OCI-LY7 (cell line): ENCODE measurements around the gene TCF20. TPM values are rescaled to one million over a fixed set of nuclear protein-coding genes. Genes with fewer than 3 reads are reported as not detected.
A peak's percentile ranks its signal among the peaks of the same experiment; 100 is the strongest.

Experiments
- BruUV-seq: library from RNA; stranded (reverse); fragments of 400-500 nt; replicated peaks from 2 replicates; lab custom pipeline; 2021; lab: Mats Ljungman, UMichigan
- CTCF ChIA-PET: fragments of 300-600 bp; sonication (Branson Sonifier 250); formaldehyde crosslinking; loops from one replicate; lab custom pipeline; 2022; ENCODE audit warnings: antibody characterized with exemption; ENCODE audit not compliant: unreplicated experiment; lab: Charles Lee
- POLR2A ChIA-PET: fragments of 300-600 bp; sonication (Branson Sonifier 250); formaldehyde crosslinking; loops from one replicate; lab custom pipeline; 2022; ENCODE audit warnings: antibody characterized with exemption; lab: Charles Lee
- DNase-seq: peaks from one replicate; pipeline ENCODE4 v3.0.0-alpha.2; 2015; ENCODE audit warnings: low spot score
- H2AFZ ChIP-seq: fragments of 200-600 bp; sonication (generic), shearing (Covaris generic); 2 replicates; pipeline ENCODE4 v1.6.1; 2014; ENCODE audit warnings: mild to moderate bottlenecking, antibody characterized with exemption, low read length, moderate library complexity
- H3K27ac ChIP-seq: fragments of 200-600 bp; sonication (generic); 2 replicates; pipeline ENCODE4 v1.5.1; 2014; ENCODE audit warnings: mixed run types, low read depth, mild to moderate bottlenecking, moderate library complexity, low read length, inconsistent platforms; ENCODE audit not compliant: poor library complexity, severe bottlenecking
- H3K36me3 ChIP-seq: fragments of 200-600 bp; sonication (generic); 2 replicates; pipeline ENCODE4 v1.6.1; 2014; ENCODE audit warnings: mild to moderate bottlenecking, antibody characterized with exemption, low read length, moderate library complexity, mixed read lengths; ENCODE audit not compliant: insufficient read depth
- H3K4me1 ChIP-seq: fragments of 200-600 bp; sonication (generic); 2 replicates; pipeline ENCODE4 v1.5.1; 2014; ENCODE audit warnings: mild to moderate bottlenecking, low read length; ENCODE audit not compliant: insufficient read depth, poor library complexity, severe bottlenecking
- H3K4me2 ChIP-seq: fragments of 200-600 bp; sonication (generic); 2 replicates; pipeline ENCODE4 v1.6.1; 2014; ENCODE audit warnings: mild to moderate bottlenecking, low read length
- H3K4me3 ChIP-seq: fragments of 200-600 bp; sonication (generic); 2 replicates; pipeline ENCODE4 v1.5.1; 2014; ENCODE audit warnings: mild to moderate bottlenecking, low read depth, low read length; ENCODE audit not compliant: poor library complexity, severe bottlenecking
- H3K79me2 ChIP-seq: fragments of 200-600 bp; sonication (generic); 2 replicates; pipeline ENCODE4 v1.6.1; 2016; ENCODE audit warnings: low read depth, mild to moderate bottlenecking, low read length, moderate library complexity, mixed read lengths; ENCODE audit not compliant: insufficient read depth
- H3K9me2 ChIP-seq: fragments of 200-600 bp; sonication (generic); 2 replicates; pipeline ENCODE4 v1.6.1; 2016; ENCODE audit warnings: mild to moderate bottlenecking, low read length, mixed read lengths; ENCODE audit not compliant: insufficient read depth
- H3K9me3 ChIP-seq: fragments of 200-600 bp; sonication (generic); 2 replicates; pipeline ENCODE4 v1.6.1; 2014; ENCODE audit warnings: mild to moderate bottlenecking, mixed run types, low read length, mixed read lengths
- H4K20me1 ChIP-seq: fragments of 200-600 bp; sonication (generic); 2 replicates; pipeline ENCODE4 v1.6.1; 2014; ENCODE audit warnings: mild to moderate bottlenecking, antibody characterized with exemption, low read length, moderate library complexity, mixed read lengths; ENCODE audit not compliant: insufficient read depth
- EZH2phosphoT487 ChIP-seq: fragments of 200-600 bp; sonication (generic); IDR thresholded peaks from 2 replicates; pipeline ENCODE4 v1.6.1; 2018; ENCODE audit warnings: low read depth, borderline replicate concordance, mild to moderate bottlenecking, mixed run types, antibody characterized with exemption, low read length, moderate library complexity, mixed read lengths
- intact Hi-C: fragments of 100-400 bp; cut with micrococcal nuclease; formaldehyde crosslinking; loops from one replicate; pipeline ENCODE4 v1.10.0; 2022; ENCODE audit not compliant: unreplicated experiment
- total RNA-seq, 2 experiments: library from RNA; depleted of rRNA in 1 of 2; stranded (reverse); fragments of >200 nt in 1 of 2; shearing (Covaris generic) in 1 of 2; gene quantifications; 2 replicates each; pipeline ENCODE4 v1.2.3, GENCODE V29; 2014 to 2022
- TF ChIP-seq, protein P1 (sequence below): fragments of 200-600 bp; sonication (generic); conservative IDR thresholded peaks from 2 replicates; pipeline ENCODE4 v1.5.1; 2014; ENCODE audit warnings: mild to moderate bottlenecking, antibody characterized with exemption, low read length, moderate library complexity, mixed read lengths

The TCF20 gene
- total RNA-seq, 2 experiments from 2014 or later, result 56.0 to 71.1 TPM

DNA sequence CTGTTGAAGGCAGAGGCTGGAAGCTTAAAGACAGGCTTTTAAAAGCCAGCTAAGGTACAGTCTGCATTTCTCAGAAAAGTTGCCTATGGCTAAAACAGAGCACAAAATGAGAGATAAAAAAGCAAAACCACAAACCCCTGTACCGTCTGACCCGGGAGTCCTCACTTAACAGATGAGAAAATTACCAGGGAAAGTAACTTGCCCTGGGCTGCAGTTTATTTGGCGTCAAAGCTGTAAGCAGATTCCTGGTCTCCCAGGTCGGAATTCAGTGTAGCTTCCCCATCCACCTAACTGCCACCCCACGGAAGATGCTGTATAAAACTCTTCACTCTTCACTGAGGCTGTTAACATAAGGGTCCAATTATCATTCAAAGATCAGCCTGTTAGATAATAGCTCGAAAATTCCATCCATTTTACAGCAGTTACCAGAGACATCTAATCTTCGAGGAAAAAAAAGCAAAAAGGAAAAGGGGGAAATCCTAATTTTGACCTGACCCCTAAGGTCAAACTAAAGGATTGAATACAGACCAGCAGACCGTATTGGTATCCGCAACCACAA lies 1.5 kb downstream of the TCF20 start:
- DNase-seq, result no peak
- BruUV-seq, result TSS peak; percentile 50
- intact Hi-C loops, result loop anchor here (5.0 kb wide), 1 partner anchor 102 kb away; no protein-coding TSS in a partner anchor
- no peaks in the 10 kb centered on the region for H3K9me2 ChIP-seq
- H3K4me2 ChIP-seq, result peak overlapping the region; percentile 96
- ChIA-PET POLR2A (interaction anchor here (0.6 kb wide), 1 partner anchor 17 kb away, joined by 4 read pairs; no protein-coding TSS in a partner anchor), CTCF (no interaction called here)
- H3K4me3 ChIP-seq, result peak overlapping the region; percentile 100
- peaks cover 28% of the 10 kb centered on the region for H3K4me1 ChIP-seq
- H3K27ac ChIP-seq, result peak overlapping the region; percentile 76
- H3K9me3 ChIP-seq, result no peaks in the 10 kb centered on the region
- peaks cover 30% of the 10 kb centered on the region for H4K20me1 ChIP-seq
- TF ChIP-seq, protein P1, sequence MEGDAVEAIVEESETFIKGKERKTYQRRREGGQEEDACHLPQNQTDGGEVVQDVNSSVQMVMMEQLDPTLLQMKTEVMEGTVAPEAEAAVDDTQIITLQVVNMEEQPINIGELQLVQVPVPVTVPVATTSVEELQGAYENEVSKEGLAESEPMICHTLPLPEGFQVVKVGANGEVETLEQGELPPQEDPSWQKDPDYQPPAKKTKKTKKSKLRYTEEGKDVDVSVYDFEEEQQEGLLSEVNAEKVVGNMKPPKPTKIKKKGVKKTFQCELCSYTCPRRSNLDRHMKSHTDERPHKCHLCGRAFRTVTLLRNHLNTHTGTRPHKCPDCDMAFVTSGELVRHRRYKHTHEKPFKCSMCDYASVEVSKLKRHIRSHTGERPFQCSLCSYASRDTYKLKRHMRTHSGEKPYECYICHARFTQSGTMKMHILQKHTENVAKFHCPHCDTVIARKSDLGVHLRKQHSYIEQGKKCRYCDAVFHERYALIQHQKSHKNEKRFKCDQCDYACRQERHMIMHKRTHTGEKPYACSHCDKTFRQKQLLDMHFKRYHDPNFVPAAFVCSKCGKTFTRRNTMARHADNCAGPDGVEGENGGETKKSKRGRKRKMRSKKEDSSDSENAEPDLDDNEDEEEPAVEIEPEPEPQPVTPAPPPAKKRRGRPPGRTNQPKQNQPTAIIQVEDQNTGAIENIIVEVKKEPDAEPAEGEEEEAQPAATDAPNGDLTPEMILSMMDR, result no peak
- no peak for TF ChIP-seq EZH2phosphoT487
- peaks cover 11% of the 10 kb centered on the region; the same call in 1 of the 2 replicates for H3K36me3 ChIP-seq
- H2AFZ ChIP-seq, result no peak overlapping the region
- H3K79me2 ChIP-seq, result peaks cover 60% of the 10 kb centered on the region

DNA sequence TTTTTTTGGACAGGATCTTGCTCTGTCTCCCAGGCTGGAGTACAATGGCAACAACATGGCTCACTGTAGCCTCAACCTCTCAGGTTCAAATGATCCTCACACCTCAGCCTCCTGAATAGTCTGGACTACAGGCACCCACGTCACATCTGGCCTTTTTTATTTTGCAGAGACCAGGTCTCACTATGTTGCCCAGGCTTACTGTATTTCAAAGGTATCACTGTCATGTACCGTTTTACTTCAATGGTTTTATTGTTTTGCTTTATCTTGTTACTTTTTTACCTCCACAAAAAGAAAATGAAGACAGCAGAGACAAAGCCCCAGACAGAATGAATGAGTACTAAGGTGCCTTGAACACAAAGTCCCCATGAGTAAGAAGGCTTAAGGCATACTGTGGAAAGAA lies 5.1 kb downstream of the TCF20 start:
- Histone ChIP-seq H2AFZ (no peak overlapping the region), H3K4me3 (no peak overlapping the region), H3K79me2 (peaks cover 96% of the 10 kb centered on the region), H4K20me1 (peaks cover 49% of the 10 kb centered on the region), H3K9me2 (no peaks in the 10 kb centered on the region), H3K36me3 (peaks cover 15% of the 10 kb centered on the region; the same call in 1 of the 2 replicates), H3K4me2 (no peak overlapping the region), H3K27ac (no peak overlapping the region), H3K9me3 (no peaks in the 10 kb centered on the region), H3K4me1 (peaks cover 37% of the 10 kb centered on the region)
- POLR2A ChIA-PET, result no interaction called here
- no peak for DNase-seq
- BruUV-seq, result no TSS peak
- TF ChIP-seq, protein P1, result no peak
- no peak for TF ChIP-seq EZH2phosphoT487
- CTCF ChIA-PET, result no interaction called here
- intact Hi-C loops, result loop anchor here (5.0 kb wide), 1 partner anchor 98 kb away; no protein-coding TSS in a partner anchor

- peaks cover 52% of the 10 kb centered on the region for H4K20me1 ChIP-seq
- TF ChIP-seq, protein P1, result no peak
- no peak for TF ChIP-seq EZH2phosphoT487
Observed at GRCh38 chr22:42263944-42264343, 6.5 kb downstream of the TCF20 start.

More at GRCh38 chr22:42263944-42264343, 6.5 kb downstream of the TCF20 start:
- Histone ChIP-seq H3K9me2 (no peaks in the 10 kb centered on the region), H3K9me3 (no peaks in the 10 kb centered on the region), H3K36me3 (peaks cover 15% of the 10 kb centered on the region; the same call in 1 of the 2 replicates), H2AFZ (no peak overlapping the region), H3K79me2 (peaks cover 97% of the 10 kb centered on the region), H3K4me1 (peaks cover 36% of the 10 kb centered on the region), H3K4me2 (peak overlapping the region; percentile 54; the same call in 1 of the 2 replicates), H3K4me3 (no peak overlapping the region), H3K27ac (no peak overlapping the region)
- CTCF ChIA-PET, result interaction anchor here (0.6 kb wide), 1 partner anchor 379 kb away, joined by 3 read pairs; no protein-coding TSS in a partner anchor
- no TSS peak for BruUV-seq
- no peak for DNase-seq
- POLR2A ChIA-PET, result no interaction called here
- intact Hi-C loops, result no loop called here
